ENCODE data around the gene NAXD.

GRCh38 chr13:110626521-110626920, 11.2 kb downstream of the NAXD start:
- no peak for TF ChIP-seq CEBPB (IDR thresholded peaks at IDR 0.05; ENCODE audit: low read depth, low read length)
- TF ChIP-seq MAZ (IDR thresholded peaks at IDR 0.05; ENCODE audit: borderline replicate concordance, low read depth, low read length) = no peak
- no peak for TF ChIP-seq CTCF (conservative IDR thresholded peaks at IDR 0.05; ENCODE audit: low read depth, low read length)
- TF ChIP-seq SMC3 (IDR thresholded peaks at IDR 0.05; ENCODE audit: low read depth, low read length) = no peak
- TF ChIP-seq BHLHE40 (IDR thresholded peaks at IDR 0.05; ENCODE audit: low read depth, low read length) = no peak
- no peak for TF ChIP-seq POLR2A (IDR thresholded peaks at IDR 0.05; ENCODE audit: low read depth, low read length)
- TF ChIP-seq ELK1 (IDR thresholded peaks at IDR 0.05; ENCODE audit: borderline replicate concordance, low read depth, low read length) = no peak
- TF ChIP-seq MXI1 (IDR thresholded peaks at IDR 0.05; ENCODE audit: borderline replicate concordance, low read depth, low read length) = no peak
- TF ChIP-seq CHD1 (IDR thresholded peaks at IDR 0.05; ENCODE audit: low read depth, low read length) = no peak
- TF ChIP-seq RFX5 (IDR thresholded peaks at IDR 0.05; ENCODE audit: low read depth, low read length) = no peak
- TF ChIP-seq MAFK (IDR thresholded peaks at IDR 0.05; ENCODE audit: low read depth, low read length) = no peak
- no peak for TF ChIP-seq RAD21 (IDR thresholded peaks at IDR 0.05; ENCODE audit: low read length)
